MM.1S (cell line): ENCODE data around the gene AHNAK.

Source experiments
- CTCF ChIP-seq: fragments of 300-600 bp; sonication (generic); IDR thresholded peaks from 2 replicates; pipeline ENCODE4 v1.5.1; 2016; ENCODE audit warnings: antibody characterized with exemption, low read length, mixed read lengths
- EZH2 ChIP-seq: fragments of 300-600 bp; sonication (generic); optimal IDR thresholded peaks from 2 replicates; pipeline ENCODE3; 2017; ENCODE audit warnings: low read depth, mild to moderate bottlenecking, antibody characterized with exemption, low read length, mixed read lengths
- EZH2phosphoT487 ChIP-seq: fragments of 300-600 bp; sonication (generic); IDR thresholded peaks from 2 replicates; pipeline ENCODE4 v1.6.1; 2018; ENCODE audit warnings: antibody characterized with exemption, low read length

- TF ChIP-seq CTCF (no peak), EZH2 (no peak), EZH2phosphoT487 (no peak)
Measured at GRCh38 chr11:62444835-62445234, 101.8 kb downstream of the AHNAK start.
